ENCODE data around the gene PAK4. TPM values are rescaled to one million over a fixed set of nuclear protein-coding genes. Genes with fewer than 3 reads are reported as not detected.

Gene PAK4
- total RNA-seq, 5 donors from 2014 or later (not counting 1 experiment from before 2014, with no cell fraction given) = 8.6 to 16.8 (median 12.9) TPM

GRCh38 chr19:39138221-39139211, 12.9 kb downstream of the PAK4 start:
- Mint-ChIP-seq H3K27ac (no peak overlapping the region), H3K4me3 (no peak overlapping the region), H3K9me3 (no peaks in the 10 kb centered on the region), H3K27me3 (no peaks in the 10 kb centered on the region), H3K4me1 (peaks cover 23 to 34% (median 26%) of the 10 kb centered on the region in 3 donors), H3K36me3 (no peaks in the 10 kb centered on the region)
- Histone ChIP-seq H3K27ac (ENCODE audit: low read length) (no peak overlapping the region), H3K27me3 (replicated peaks in 1 of 2; ENCODE audit: control insufficient read depth in 2 of 2, extremely low read depth in 1 of 2, insufficient read depth in 2 of 2, low read length in 1 of 2) (no peaks in the 10 kb centered on the region), H3K9me3 (no peaks in the 10 kb centered on the region), H3K4me1 (ENCODE audit: control insufficient read depth in 1 of 2, extremely low read depth in 1 of 2, insufficient read depth in 2 of 2, low read length in 2 of 2) (no peaks in the 10 kb centered on the region), H3K4me3 (ENCODE audit: control insufficient read depth in 1 of 2, extremely low read depth in 1 of 2, low read length in 1 of 2) (no peak overlapping the region), H3K36me3 (ENCODE audit: control insufficient read depth in 2 of 2, extremely low read depth in 1 of 2, insufficient read depth in 1 of 2, low read length in 1 of 2) (no peaks in the 10 kb centered on the region)
- no peak for ATAC-seq (replicated peaks in 1 of 4)
- DNase-seq = no peak
- ChIA-PET CTCF (no interaction called here), POLR2A (no interaction called here)
- WGBS (ENCODE audit: insufficient coverage) = 94% methylated on average over 10 of the region's 20 CpGs

DNA sequence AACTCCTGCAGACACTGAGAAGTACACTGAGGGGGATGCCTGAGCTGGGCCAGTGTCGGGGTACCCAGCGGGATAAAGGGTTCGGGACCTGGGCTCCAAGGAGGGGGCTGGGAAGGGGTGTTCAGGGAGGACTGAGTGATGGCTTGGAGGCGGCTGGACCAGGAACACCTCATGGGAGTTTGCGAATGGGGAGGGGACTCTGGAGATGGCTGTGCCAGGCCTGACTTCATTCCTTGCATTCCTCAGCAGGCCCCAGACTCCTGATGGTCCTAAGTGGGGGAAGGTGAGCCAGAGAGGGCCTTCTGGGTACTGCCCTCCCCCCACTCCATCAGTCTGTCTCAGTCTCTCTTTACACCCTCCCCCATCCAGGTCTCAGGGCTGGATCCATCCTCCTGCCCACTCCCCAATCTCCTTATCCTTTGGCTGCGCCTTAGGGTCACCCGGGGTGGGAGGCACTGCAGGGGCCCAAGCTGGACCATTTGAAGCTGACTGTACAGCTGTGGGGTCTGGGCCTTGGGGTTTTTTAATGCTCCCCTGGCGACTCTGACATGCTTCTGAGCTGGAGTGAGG, 13.8 kb downstream of the PAK4 start:
- Histone ChIP-seq H3K4me1 (ENCODE audit: control insufficient read depth in 1 of 2, extremely low read depth in 1 of 2, insufficient read depth in 2 of 2, low read length in 2 of 2) (no peaks in the 10 kb centered on the region), H3K36me3 (ENCODE audit: control insufficient read depth in 2 of 2, extremely low read depth in 1 of 2, insufficient read depth in 1 of 2, low read length in 1 of 2) (no peaks in the 10 kb centered on the region), H3K4me3 (ENCODE audit: control insufficient read depth in 1 of 2, extremely low read depth in 1 of 2, low read length in 1 of 2) (no peak overlapping the region), H3K9me3 (no peaks in the 10 kb centered on the region), H3K27ac (ENCODE audit: low read length) (no peak overlapping the region), H3K27me3 (replicated peaks in 1 of 2; ENCODE audit: control insufficient read depth in 2 of 2, extremely low read depth in 1 of 2, insufficient read depth in 2 of 2, low read length in 1 of 2) (no peaks in the 10 kb centered on the region)
- ChIA-PET POLR2A (no interaction called here), CTCF (no interaction called here)
- Mint-ChIP-seq H3K27me3 (no peaks in the 10 kb centered on the region), H3K4me1 (peaks cover 29 to 33% (median 30%) of the 10 kb centered on the region in 3 donors), H3K9me3 (no peaks in the 10 kb centered on the region), H3K36me3 (no peaks in the 10 kb centered on the region), H3K4me3 (no peak overlapping the region), H3K27ac (no peak overlapping the region)
- DNase-seq (no peak), ATAC-seq (replicated peaks in 1 of 4) (no peak)
- WGBS (ENCODE audit: insufficient coverage) = 90% methylated on average over 7 of the region's 8 CpGs

DNA sequence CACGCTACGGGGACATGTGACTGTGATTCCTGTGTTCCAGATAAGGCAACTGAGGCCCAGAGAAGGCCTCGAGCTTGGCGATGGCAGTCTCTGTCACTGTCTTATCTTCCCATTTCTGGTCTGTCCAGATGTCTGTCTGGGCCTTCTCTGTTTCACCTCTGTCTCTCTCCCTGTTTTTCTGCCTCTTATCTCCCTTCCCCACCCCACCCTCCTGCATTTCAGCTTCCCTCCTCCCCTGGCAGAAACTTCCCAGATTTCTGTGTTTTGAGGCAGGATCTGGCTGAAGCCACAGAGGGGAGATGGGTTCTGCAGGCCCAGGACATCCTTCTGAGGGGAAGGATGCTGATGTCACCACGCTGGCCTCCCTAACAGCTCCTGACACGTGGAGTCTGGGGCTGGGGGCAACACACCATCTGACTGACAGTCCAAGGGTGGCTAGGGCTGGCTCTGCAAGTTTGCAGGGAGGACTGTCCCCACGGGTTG, 14.4 kb downstream of the PAK4 start:
- Mint-ChIP-seq H3K36me3 (no peaks in the 10 kb centered on the region), H3K4me3 (no peak overlapping the region), H3K27ac (no peak overlapping the region), H3K4me1 (peaks cover 35 to 37% (median 36%) of the 10 kb centered on the region in 3 donors), H3K27me3 (no peaks in the 10 kb centered on the region), H3K9me3 (no peaks in the 10 kb centered on the region)
- ATAC-seq (replicated peaks in 1 of 4) (no peak), DNase-seq (no peak)
- no peak overlapping the region for H3K4me3 ChIP-seq (ENCODE audit: control insufficient read depth in 1 of 2, extremely low read depth in 1 of 2, low read length in 1 of 2)
- H3K27ac ChIP-seq (ENCODE audit: low read length) = no peak overlapping the region
- H3K9me3 ChIP-seq = no peaks in the 10 kb centered on the region
- 79% methylated on average over 6 of the region's 7 CpGs for WGBS (ENCODE audit: insufficient coverage)
- POLR2A ChIA-PET = no interaction called here
- no peaks in the 10 kb centered on the region for H3K36me3 ChIP-seq (ENCODE audit: control insufficient read depth in 2 of 2, extremely low read depth in 1 of 2, insufficient read depth in 1 of 2, low read length in 1 of 2)
- no peaks in the 10 kb centered on the region for H3K4me1 ChIP-seq (ENCODE audit: control insufficient read depth in 1 of 2, extremely low read depth in 1 of 2, insufficient read depth in 2 of 2, low read length in 2 of 2)
- CTCF ChIA-PET = no interaction called here
- H3K27me3 ChIP-seq (replicated peaks in 1 of 2; ENCODE audit: control insufficient read depth in 2 of 2, extremely low read depth in 1 of 2, insufficient read depth in 2 of 2, low read length in 1 of 2) = no peaks in the 10 kb centered on the region

GRCh38 chr19:39140594-39140993, 15.0 kb downstream of the PAK4 start:
- Histone ChIP-seq H3K9me3 (no peaks in the 10 kb centered on the region), H3K36me3 (ENCODE audit: control insufficient read depth in 2 of 2, extremely low read depth in 1 of 2, insufficient read depth in 1 of 2, low read length in 1 of 2) (no peaks in the 10 kb centered on the region), H3K27me3 (replicated peaks in 1 of 2; ENCODE audit: control insufficient read depth in 2 of 2, extremely low read depth in 1 of 2, insufficient read depth in 2 of 2, low read length in 1 of 2) (no peaks in the 10 kb centered on the region), H3K4me1 (ENCODE audit: control insufficient read depth in 1 of 2, extremely low read depth in 1 of 2, insufficient read depth in 2 of 2, low read length in 2 of 2) (no peaks in the 10 kb centered on the region), H3K4me3 (ENCODE audit: control insufficient read depth in 1 of 2, extremely low read depth in 1 of 2, low read length in 1 of 2) (no peak overlapping the region), H3K27ac (ENCODE audit: low read length) (no peak overlapping the region)
- H3K4me3 Mint-ChIP-seq = no peak overlapping the region
- no CpG with 5 or more reads among the region's 5 CpGs for whole genome bisulfite sequencing (ENCODE audit: insufficient coverage)
- no peaks in the 10 kb centered on the region for H3K9me3 Mint-ChIP-seq
- DNase-seq (no peak), ATAC-seq (replicated peaks in 1 of 4) (no peak)
- ChIA-PET POLR2A (no interaction called here), CTCF (no interaction called here)
- no peaks in the 10 kb centered on the region for H3K36me3 Mint-ChIP-seq
- H3K27ac Mint-ChIP-seq = no peak overlapping the region
- peaks cover 35 to 37% (median 37%) of the 10 kb centered on the region in 3 donors for H3K4me1 Mint-ChIP-seq
- no peaks in the 10 kb centered on the region for H3K27me3 Mint-ChIP-seq

DNA sequence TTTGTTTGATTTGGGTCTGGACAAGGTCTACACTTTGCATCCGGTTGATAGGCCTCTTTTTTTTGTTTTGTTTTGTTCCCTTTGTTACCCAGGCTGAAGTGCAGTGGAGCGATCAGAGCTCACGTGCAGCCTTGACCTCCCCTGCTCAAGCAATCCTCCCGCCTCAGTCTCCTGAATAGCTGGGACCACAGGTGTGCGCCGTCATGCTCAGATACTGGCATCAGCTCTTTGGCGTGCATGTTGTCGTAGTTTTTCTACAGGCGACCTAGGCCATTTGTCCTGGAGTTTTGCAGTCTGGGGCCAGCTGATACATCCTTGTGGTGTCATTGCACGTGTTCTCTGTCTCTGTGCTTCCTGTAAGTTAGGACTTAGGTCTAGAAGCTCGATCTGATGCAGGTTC, 16.3 kb downstream of the PAK4 start:
- H3K27me3 ChIP-seq (replicated peaks in 1 of 2; ENCODE audit: control insufficient read depth in 2 of 2, extremely low read depth in 1 of 2, insufficient read depth in 2 of 2, low read length in 1 of 2) = no peaks in the 10 kb centered on the region
- WGBS (ENCODE audit: insufficient coverage) = 81% methylated on average over 8 of the region's 11 CpGs
- H3K36me3 ChIP-seq (ENCODE audit: control insufficient read depth in 2 of 2, extremely low read depth in 1 of 2, insufficient read depth in 1 of 2, low read length in 1 of 2) = no peaks in the 10 kb centered on the region
- ATAC-seq (replicated peaks in 1 of 4) = no peak
- Mint-ChIP-seq H3K27me3 (no peaks in the 10 kb centered on the region), H3K36me3 (no peaks in the 10 kb centered on the region), H3K4me1 (peaks cover 32 to 35% (median 35%) of the 10 kb centered on the region in 3 donors), H3K27ac (no peak overlapping the region), H3K9me3 (no peaks in the 10 kb centered on the region), H3K4me3 (no peak overlapping the region)
- H3K27ac ChIP-seq (ENCODE audit: low read length) = no peak overlapping the region
- no peaks in the 10 kb centered on the region for H3K9me3 ChIP-seq
- no peaks in the 10 kb centered on the region for H3K4me1 ChIP-seq (ENCODE audit: control insufficient read depth in 1 of 2, extremely low read depth in 1 of 2, insufficient read depth in 2 of 2, low read length in 2 of 2)
- H3K4me3 ChIP-seq (ENCODE audit: control insufficient read depth in 1 of 2, extremely low read depth in 1 of 2, low read length in 1 of 2) = no peak overlapping the region
- CTCF ChIA-PET = no interaction called here
- DNase-seq = no peak
- POLR2A ChIA-PET = no interaction called here

DNA sequence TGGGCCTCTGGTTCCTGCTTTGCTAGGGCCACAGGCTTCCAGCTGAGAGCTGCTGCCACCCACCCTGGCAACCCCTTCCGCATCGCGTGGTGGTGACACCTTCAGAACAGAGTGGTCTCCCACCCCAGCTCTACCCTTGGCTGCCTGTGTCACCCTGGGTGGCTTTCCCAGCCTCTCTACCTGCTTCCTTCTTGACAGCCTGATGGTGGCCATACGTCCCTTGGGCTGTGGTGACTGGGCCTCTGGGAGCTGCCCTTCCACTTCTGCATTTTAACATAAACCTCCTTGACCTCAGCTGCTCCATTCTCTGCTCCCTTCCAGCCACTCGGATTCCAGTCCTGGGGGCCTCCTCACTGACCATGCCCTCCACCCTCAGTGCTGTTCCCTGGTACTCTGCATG, 17.0 kb downstream of the PAK4 start:
- ChIA-PET CTCF (no interaction called here), POLR2A (no interaction called here)
- H3K36me3 Mint-ChIP-seq = peaks cover 2% of the 10 kb centered on the region
- Histone ChIP-seq H3K4me1 (ENCODE audit: control insufficient read depth in 1 of 2, extremely low read depth in 1 of 2, insufficient read depth in 2 of 2, low read length in 2 of 2) (no peaks in the 10 kb centered on the region), H3K36me3 (ENCODE audit: control insufficient read depth in 2 of 2, extremely low read depth in 1 of 2, insufficient read depth in 1 of 2, low read length in 1 of 2) (no peaks in the 10 kb centered on the region), H3K27ac (ENCODE audit: low read length) (no peak overlapping the region), H3K4me3 (ENCODE audit: control insufficient read depth in 1 of 2, extremely low read depth in 1 of 2, low read length in 1 of 2) (no peak overlapping the region), H3K9me3 (no peaks in the 10 kb centered on the region), H3K27me3 (replicated peaks in 1 of 2; ENCODE audit: control insufficient read depth in 2 of 2, extremely low read depth in 1 of 2, insufficient read depth in 2 of 2, low read length in 1 of 2) (no peaks in the 10 kb centered on the region)
- H3K4me1 Mint-ChIP-seq = peaks cover 33 to 40% (median 38%) of the 10 kb centered on the region in 3 donors
- DNase-seq = no peak
- H3K4me3 Mint-ChIP-seq = no peak overlapping the region
- no peak overlapping the region for H3K27ac Mint-ChIP-seq
- no peak for ATAC-seq (replicated peaks in 1 of 4)
- WGBS (ENCODE audit: insufficient coverage) = 95% methylated on average over 5 of the region's 5 CpGs
- H3K27me3 Mint-ChIP-seq = no peaks in the 10 kb centered on the region
- H3K9me3 Mint-ChIP-seq = no peaks in the 10 kb centered on the region
